ENCODE results near the gene TTC28.

Gene TTC28

DNA sequence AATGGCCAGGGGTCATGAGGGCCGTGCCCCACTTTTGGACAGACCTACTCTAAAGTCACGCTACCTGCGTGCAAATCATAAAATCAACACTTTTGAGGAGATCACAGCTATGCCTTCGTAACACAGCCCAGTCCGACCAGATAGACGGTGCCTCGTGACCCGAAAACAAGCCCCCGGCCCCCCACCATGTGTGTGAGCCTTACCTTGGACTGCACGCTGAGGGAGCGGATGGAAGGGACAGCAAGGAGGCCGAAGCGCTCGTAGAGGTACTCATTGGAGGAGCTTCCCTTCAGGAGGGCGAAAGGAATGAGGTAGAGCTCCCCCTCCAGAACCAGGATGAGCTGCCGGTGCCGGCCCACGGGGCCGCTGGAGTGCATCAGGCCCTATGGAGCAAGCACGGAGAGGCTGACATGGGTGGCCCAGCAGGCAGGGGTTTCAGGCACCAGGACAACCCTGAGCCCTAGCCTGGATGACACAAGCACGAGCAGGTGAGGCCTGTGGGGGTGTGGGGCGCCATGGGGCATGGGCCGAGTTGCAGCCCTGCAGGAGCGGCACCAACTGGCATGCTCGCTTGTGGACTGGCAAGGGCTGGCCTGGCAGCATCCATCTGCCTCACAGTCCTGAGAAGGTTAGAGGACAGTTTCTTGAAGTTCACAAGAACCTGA is 678.3 kb downstream of the TTC28 start:
- TF ChIP-seq, protein P1, sequence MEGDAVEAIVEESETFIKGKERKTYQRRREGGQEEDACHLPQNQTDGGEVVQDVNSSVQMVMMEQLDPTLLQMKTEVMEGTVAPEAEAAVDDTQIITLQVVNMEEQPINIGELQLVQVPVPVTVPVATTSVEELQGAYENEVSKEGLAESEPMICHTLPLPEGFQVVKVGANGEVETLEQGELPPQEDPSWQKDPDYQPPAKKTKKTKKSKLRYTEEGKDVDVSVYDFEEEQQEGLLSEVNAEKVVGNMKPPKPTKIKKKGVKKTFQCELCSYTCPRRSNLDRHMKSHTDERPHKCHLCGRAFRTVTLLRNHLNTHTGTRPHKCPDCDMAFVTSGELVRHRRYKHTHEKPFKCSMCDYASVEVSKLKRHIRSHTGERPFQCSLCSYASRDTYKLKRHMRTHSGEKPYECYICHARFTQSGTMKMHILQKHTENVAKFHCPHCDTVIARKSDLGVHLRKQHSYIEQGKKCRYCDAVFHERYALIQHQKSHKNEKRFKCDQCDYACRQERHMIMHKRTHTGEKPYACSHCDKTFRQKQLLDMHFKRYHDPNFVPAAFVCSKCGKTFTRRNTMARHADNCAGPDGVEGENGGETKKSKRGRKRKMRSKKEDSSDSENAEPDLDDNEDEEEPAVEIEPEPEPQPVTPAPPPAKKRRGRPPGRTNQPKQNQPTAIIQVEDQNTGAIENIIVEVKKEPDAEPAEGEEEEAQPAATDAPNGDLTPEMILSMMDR (IDR thresholded peaks at IDR 0.05; ENCODE audit: insufficient read depth, low read depth, low read length, missing control alignments), result no peak
- DNase-seq (ENCODE audit: low read depth), result no peak
- H3K4me3 ChIP-seq (ENCODE audit: low read length), result no peak overlapping the region

DNA sequence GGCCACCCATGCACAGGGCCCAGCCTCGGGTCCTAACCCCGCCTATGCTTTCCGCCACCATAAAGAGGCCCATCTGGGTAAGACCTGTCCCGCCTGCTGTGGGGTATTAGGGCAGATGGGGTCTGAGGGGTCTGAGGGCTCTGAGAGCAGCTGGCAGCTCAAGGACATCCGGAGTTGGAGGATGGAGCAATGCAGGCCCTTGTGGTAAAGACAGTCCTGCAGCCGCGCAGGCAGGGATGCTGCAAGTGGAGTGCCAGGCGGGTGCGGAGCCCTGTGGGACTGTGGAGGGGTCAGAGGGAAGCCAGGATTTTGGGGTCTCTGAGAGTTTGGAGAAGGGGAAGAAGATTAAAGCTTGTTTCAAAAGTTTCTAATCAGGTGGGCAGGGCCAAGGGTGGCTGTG is 679.3 kb downstream of the TTC28 start:
- TF ChIP-seq, protein P1 (IDR thresholded peaks at IDR 0.05; ENCODE audit: insufficient read depth, low read depth, low read length, missing control alignments), result no peak
- no peak overlapping the region for H3K4me3 ChIP-seq (ENCODE audit: low read length)
- DNase-seq (ENCODE audit: low read depth), result no peak

DNA sequence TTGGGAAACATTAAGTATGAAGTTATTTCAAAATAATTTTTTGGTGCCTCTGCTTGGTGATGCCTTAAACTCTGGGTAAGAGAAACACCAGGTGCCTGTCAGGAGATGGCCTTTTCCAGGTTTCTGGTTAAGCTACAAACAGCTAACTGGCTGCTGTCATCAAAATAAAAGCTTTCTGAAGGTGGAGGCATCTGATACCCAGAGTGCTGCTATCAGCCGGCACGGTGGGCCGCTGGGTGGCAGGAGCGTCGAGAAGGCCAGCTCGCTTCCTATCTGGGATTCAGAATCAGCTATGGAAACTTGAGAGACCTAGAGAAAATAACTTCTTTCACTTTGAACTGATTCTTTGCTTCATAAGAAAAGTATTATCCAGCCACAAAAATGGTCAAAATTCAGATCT is 679.8 kb downstream of the TTC28 start:
- TF ChIP-seq, protein P1 (IDR thresholded peaks at IDR 0.05; ENCODE audit: insufficient read depth, low read depth, low read length, missing control alignments), result no peak
- DNase-seq (ENCODE audit: low read depth), result no peak
- H3K4me3 ChIP-seq (ENCODE audit: low read length), result no peak overlapping the region

DNA sequence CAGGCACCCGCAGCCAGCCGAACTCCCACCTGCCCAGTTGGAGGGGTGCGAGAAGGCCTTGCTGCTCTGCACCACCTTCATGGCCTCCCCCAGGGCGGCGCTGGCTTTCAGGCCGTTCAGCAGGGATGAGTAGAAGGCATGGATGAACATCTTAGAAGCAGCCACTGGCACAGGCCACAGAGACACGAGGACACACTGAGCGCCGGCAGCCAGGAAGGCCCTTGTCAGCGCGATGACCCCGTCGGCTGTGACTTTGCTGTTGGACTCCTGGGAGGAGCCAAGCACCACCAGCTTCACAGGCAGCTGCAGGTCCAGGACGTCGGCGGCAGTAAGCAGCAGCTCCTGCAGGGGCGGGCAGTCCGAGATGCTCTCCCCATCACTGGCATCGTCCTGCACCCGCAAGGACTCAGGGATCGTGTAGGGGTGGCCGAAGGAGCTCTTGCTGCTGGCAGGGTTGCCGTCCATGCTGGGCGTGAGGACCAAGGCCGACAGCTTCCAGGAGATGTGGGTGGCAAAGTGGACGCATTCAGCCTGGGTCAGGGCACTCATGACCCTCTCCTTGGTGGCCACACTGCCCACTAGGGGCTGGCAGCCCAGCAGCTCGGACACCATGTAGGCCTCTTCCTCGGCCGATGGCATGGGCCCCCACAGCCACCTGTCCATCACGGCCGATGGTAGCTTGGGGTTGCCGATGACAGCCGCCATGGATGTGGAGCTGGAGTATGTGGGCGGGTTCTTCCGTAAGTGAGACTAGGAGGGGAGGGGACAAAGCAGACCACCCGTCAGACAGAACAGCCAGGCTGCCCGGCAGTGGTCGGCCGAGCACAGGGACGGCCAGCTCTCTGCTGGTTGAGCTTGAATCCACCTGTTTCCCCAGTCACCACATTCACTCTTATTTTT is 680.9 kb downstream of the TTC28 start:
- H3K4me3 ChIP-seq (ENCODE audit: low read length), result no peak overlapping the region
- no peak for DNase-seq (ENCODE audit: low read depth)
- TF ChIP-seq, protein P1 (IDR thresholded peaks at IDR 0.05; ENCODE audit: insufficient read depth, low read depth, low read length, missing control alignments), result no peak

DNA sequence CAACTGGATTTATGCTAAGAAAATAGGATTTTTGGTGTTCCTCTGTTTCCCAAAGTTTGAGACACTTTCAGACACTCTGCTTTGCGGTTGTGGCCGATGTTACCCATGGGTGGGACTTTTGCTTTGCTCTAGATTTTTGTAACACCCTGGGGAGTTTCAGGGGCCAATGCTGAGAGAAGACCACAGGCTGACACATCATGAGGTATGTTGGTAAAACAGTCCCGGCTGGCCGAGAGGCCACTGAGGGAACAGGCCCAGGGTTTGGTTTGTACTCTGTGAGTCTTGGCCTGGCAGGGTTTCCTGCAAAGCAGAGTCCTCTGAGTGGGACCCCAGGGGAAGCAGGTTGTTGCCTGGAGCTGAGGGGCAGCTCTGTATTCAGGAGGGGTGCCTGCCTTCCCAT is 682.1 kb downstream of the TTC28 start:
- DNase-seq (ENCODE audit: low read depth), result no peak
- TF ChIP-seq, protein P1 (IDR thresholded peaks at IDR 0.05; ENCODE audit: insufficient read depth, low read depth, low read length, missing control alignments), result no peak
- H3K4me3 ChIP-seq (ENCODE audit: low read length), result no peak overlapping the region

DNA sequence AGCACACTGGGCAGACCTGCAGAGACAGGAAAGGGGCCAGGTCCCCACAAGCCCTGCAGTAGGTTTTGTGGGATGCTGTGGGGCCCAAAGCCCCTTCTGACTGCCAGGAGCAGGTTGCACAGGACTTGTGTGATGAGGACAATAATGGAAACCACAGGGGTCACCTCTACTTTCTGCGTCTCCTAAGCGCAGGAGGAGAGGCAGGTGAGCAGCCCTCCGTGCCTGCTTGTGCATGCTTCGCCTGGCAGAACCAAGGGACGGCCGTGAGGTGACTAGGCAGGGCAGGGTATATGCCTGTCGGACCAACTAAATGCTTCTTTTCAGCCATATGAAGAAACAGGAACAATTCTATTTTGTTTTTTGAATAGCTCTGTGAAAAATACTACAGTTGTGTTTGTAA is 682.7 kb downstream of the TTC28 start:
- DNase-seq (ENCODE audit: low read depth), result no peak
- H3K4me3 ChIP-seq (ENCODE audit: low read length), result no peak overlapping the region
- TF ChIP-seq, protein P1 (IDR thresholded peaks at IDR 0.05; ENCODE audit: insufficient read depth, low read depth, low read length, missing control alignments), result no peak
